RWPE1 (cell line): Measurements from ENCODE around the gene SDK2.

Experiments used
- CTCF ChIA-PET: fragments of 350-600 bp; sonication (Branson Sonifier 250); formaldehyde crosslinking; extraction: SDS; loops from one replicate; lab custom pipeline; 2021; lab: Yijun Ruan, JAX
- POLR2A ChIA-PET: fragments of 400-600 bp; formaldehyde crosslinking; extraction: SDS; loops from one replicate; lab custom pipeline; 2020; ENCODE audit warnings: antibody characterized with exemption; ENCODE audit not compliant: low non-redundant PET; lab: Yijun Ruan, JAX
- DNase-seq: peaks from one replicate; pipeline ENCODE4 v3.0.0; 2012; ENCODE audit warnings: low spot score
- H3K27ac ChIP-seq: fragments of 450-650 bp; 2 replicates; pipeline ENCODE4 v1.5.1; 2017
- TF ChIP-seq, protein P1 (sequence below): fragments of 450-650 bp; conservative IDR thresholded peaks from 2 replicates; pipeline ENCODE4 v1.5.1; 2017; ENCODE audit warnings: low read depth, mild to moderate bottlenecking

SDK2 gene

DNA sequence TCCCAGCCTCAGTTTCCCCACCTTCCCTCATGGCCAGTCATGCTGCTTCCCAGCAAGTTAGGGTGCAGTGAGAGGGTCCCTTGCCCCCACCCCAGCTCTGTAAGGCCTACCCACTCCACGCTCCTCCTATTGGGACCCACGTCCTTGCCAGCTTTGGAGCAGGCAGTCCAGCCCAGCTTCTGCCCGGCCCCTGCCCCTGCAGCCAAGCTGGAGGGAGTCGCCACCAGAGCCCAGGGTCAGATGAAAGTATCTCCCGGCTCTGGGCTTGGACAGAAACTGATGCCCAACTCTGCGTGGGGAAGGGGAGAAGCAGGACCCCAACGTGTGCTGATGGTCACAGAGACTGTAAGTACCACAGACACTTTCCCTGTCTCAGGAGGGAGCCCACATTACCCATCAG is 32.6 kb downstream of the SDK2 start:
- TF ChIP-seq, protein P1, sequence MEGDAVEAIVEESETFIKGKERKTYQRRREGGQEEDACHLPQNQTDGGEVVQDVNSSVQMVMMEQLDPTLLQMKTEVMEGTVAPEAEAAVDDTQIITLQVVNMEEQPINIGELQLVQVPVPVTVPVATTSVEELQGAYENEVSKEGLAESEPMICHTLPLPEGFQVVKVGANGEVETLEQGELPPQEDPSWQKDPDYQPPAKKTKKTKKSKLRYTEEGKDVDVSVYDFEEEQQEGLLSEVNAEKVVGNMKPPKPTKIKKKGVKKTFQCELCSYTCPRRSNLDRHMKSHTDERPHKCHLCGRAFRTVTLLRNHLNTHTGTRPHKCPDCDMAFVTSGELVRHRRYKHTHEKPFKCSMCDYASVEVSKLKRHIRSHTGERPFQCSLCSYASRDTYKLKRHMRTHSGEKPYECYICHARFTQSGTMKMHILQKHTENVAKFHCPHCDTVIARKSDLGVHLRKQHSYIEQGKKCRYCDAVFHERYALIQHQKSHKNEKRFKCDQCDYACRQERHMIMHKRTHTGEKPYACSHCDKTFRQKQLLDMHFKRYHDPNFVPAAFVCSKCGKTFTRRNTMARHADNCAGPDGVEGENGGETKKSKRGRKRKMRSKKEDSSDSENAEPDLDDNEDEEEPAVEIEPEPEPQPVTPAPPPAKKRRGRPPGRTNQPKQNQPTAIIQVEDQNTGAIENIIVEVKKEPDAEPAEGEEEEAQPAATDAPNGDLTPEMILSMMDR = no peak
- ChIA-PET CTCF (no interaction called here), POLR2A (no interaction called here)
- DNase-seq = no peak
- H3K27ac ChIP-seq = no peak overlapping the region

DNA sequence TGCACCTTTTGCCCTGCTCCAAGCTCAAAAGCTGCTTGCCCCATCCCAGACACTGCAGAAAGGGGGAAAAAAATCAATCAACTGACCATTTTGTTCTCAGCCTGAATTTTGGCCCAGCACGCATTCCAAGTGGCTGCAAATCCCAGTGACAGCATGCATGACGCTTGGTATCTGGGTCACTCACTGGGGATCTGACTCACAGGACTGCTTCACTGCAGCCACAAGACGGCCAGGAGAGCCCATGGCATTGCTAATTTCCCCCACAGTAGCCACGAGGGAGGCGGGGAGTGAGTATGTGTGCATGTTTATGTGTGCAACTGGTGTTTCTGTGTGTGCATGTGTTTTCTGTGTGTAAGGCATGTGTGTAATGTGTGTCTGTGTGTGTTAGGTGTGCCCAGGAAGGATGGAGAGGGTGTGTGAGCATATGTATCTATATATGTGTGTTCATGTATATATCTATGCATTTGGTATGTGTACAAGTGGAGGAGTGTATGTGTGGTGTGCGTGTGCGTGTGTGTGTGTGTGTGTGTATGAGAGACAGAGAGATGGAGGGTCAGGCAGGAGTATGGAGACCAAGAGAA is 33.8 kb downstream of the SDK2 start:
- no peak for DNase-seq
- ChIA-PET POLR2A (no interaction called here), CTCF (interaction anchor here (0.6 kb wide), 1 partner anchor 190 kb away, joined by 3 read pairs; no protein-coding TSS in a partner anchor)
- TF ChIP-seq, protein P1 = no peak
- no peak overlapping the region for H3K27ac ChIP-seq

DNA sequence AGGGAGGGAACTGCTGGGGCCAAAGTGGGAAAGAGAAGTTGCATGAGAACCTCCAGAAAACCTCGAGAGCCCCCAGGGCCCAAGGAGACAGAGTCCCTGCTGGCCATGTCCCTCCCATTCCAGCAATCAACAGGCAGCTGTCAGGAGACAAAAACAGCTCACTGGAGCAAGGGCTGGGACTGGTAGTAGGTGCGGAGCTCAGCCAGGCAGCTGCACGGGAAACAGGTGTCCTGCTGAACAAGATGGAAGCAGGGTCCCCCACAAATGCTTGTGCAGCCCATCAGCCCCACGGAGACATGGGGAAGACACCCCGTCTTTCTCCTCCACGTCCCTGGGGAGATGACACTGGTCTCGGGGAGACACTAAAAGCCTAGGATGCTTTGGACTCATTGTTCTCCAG is 34.5 kb downstream of the SDK2 start:
- H3K27ac ChIP-seq = no peak overlapping the region
- ChIA-PET POLR2A (no interaction called here), CTCF (interaction anchor here (0.6 kb wide), 1 partner anchor 189 kb away, joined by 3 read pairs; no protein-coding TSS in a partner anchor)
- TF ChIP-seq, protein P1 = no peak
- no peak for DNase-seq

DNA sequence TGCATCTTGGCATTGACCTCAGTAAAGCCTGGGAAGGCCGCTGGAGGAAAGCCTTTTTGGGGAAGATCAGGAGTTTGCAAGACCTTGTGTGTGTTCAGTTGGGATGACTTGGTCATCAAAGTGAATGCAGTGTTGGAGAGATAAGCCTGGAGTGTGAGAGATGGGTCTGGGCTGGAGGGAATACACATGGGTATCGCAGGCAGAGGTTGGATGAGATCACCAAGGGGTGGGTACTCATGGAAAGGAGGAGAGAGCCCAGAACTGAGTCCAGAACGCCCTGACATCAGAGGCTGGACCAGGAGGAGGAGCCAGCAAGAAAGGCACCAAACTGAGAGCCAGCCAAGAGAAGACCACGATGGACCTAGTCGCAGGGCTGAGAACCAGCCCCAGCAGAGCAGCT is 35.2 kb downstream of the SDK2 start:
- H3K27ac ChIP-seq = no peak overlapping the region
- TF ChIP-seq, protein P1 = no peak
- no peak for DNase-seq
- ChIA-PET CTCF (no interaction called here), POLR2A (no interaction called here)

DNA sequence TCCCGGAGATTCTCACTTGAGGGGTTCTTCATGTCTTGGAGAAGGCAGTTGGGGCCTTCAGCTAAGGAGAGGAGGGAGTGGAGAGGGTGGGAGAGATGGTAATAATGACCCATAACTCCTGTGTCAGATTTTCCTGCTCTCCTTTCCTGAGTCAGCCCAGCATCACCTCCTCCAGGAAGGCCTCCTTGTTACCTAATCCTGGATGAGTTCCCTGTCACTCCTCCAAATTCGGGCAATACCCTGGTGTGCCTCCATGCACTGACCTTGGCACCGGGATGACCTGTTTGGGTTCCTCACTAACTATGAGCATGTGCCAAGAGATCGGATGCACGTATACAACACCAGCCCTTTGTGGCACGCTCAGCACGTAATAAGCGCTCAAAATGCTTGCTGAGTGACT is 38.8 kb downstream of the SDK2 start:
- ChIA-PET CTCF (no interaction called here), POLR2A (no interaction called here)
- DNase-seq = no peak
- TF ChIP-seq, protein P1 = no peak
- H3K27ac ChIP-seq = no peak overlapping the region

DNA sequence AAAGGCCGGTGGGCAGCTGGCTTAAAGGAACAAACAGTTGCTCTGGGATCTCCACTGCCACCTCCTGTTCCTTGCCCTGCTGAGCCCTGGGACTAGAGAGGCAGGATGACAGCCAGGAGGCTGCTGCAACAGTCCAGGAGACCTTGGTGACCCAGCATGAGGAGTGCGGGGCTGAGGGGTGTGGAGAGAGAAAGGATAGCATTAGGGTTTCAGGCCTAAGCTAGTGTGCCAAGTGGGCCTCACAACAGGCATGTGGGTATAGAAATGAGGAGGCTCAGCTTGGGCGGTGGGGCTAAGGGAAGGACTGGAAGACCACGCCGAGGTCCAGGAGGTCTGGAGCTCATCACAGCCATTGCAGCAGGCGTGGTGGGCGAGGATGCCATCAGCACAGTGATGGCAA is 39.8 kb downstream of the SDK2 start:
- POLR2A ChIA-PET = no interaction called here
- CTCF ChIA-PET = no interaction called here
- no peak overlapping the region for H3K27ac ChIP-seq
- TF ChIP-seq, protein P1 = no peak
- DNase-seq = no peak
